Activated T-cell treated with anti-CD3 and anti-CD28 coated beads for 24 hours (primary cell): ENCODE measurements around the gene SYT5.
"Not testable (repeated sequence)": the region's sequence is repeated elsewhere in the genome, so short reads cannot be mapped to it uniquely, and the experiment has no call there.

Source experiments
- DNase-seq: peaks from one replicate; pipeline ENCODE4 v3.0.0-alpha.2; 2020; ENCODE audit warnings: low read depth

The SYT5 gene

DNA sequence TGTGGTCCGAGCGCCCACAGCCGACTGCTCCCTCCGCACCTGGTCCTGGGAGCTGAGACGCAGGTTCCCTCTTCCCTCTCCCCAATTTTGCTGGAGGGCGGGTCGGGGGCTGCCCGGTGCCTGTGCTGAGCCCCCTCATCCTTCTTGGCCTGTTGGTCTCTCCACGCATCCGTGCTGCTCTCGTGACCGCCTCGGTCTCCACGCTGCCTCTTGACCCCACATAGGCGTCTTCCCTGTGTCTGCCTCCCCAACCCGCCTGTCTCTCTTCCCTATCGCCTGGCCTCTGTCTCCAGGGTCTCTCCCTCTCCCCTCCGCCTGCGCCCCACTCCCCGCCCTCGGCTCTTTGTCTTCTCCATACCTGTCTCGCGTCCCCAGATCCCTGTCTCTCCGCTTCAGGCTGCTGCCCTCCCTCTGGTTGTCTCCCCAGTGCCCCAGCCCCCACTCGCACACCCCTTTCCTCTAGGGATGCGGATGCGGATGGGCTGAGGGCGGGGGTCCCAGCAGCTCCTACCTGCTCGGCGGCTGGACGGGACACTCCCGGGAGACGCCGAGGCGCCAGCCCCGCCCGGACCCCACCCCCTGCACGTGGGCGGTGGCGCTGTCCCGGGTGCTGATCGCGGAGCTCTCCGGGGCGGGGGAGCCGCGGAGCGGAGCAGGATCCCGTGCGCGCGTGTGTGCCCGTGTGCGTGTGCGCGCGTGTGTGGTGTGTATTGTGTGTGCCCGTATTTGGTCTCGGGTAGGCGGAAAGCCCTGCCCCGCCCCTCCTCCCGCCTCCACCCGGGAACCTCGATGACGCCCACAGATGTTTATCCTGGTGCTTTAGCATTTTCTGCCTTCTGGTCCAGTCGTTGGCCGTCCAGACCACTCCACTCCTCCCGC, at the start of gene SYT5:
SYT5 (minus strand) TSS at position 684 of the 879 bp plus-strand sequence. CDS start 1,248 bp downstream, outside the sequence.
- peak; percentile 55 for DNase-seq

DNA sequence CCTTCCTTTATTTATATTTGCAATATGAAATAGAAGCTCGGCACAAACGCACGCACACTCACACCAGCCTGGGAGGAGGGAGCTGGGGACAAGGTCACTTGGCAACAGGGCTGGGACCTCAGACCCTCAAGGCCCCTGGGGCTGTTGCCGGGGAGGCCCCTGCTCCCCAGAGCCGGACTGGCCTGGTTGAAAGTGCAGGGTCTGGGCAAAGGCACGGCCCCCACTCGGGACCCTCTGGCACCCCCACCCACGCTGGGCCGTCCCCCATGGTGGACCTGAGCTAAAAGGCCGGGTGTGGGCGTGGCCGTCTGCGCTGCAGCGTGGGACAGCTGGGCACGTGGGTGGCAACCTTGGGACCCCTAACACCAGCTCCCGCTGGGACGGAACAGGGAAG, 49.7 kb upstream of the SYT5 start:
- no peak for DNase-seq

DNA sequence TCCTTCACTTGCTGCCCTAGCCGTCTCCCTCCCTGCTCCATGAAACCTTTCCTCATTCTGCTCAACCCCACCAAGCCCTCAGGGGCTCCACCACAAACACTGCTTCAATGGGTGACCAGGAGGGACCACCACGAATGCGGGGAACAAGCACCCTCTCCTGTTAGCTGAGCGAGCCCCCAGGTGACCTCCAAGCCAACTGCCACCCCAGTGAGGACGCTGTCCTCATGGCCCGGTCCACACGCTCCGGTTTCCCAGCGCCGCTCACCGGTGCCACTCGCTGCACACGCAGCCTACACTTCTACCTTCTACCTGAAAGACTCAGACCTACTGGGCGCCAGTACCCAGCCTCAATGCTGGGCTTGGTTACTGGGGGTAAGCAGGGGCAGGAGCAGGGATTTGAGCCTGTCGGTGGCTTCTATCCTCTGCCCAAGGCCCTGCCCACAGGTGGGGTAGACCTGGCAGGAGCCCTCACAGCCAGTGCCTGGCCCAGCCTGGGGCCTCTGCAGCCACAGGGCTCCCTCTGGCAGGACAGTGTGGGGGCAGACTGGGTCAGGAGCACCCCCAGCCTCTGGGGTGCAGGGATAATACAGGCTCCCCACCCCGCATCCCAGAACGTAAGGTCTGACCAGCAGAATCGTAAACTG, 49.2 kb upstream of the SYT5 start:
- no peak for DNase-seq

DNA sequence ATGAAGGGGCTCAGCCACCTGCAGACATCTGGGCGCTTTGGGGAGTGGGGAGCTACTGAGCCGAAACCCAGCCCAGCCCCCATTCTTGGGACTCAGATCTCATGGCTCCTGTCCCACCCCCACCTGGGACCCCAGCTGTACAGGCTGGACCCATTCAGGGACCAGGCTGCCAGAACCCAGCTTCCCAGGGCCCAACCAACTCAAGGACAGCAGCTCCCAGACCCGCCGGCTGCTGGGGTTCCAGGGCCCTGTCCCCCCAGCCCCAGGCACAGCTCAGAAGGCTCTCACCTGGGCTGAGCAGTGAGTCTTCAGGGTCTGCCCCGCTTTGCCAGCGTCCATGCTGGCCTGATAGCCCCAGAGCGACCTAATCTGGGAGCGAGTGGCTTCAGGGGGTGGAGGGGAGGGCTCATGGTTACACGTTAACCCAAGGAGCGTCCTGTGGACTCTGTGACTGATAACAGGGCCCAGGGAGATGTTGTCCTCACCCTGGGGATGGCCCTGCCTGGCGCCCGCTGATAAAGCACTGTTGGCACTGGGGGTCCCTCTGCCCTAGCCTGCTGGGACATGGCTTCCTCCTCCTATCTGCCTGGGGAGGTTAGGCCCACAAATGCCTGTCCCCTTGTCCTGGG, 48.4 kb upstream of the SYT5 start, which contains the start of gene TMEM86B:
TMEM86B (minus strand) TSS at position 361 of the 629 bp plus-strand sequence; CDS start at position 339, 22 bp downstream.
- DNase-seq: no peak

DNA sequence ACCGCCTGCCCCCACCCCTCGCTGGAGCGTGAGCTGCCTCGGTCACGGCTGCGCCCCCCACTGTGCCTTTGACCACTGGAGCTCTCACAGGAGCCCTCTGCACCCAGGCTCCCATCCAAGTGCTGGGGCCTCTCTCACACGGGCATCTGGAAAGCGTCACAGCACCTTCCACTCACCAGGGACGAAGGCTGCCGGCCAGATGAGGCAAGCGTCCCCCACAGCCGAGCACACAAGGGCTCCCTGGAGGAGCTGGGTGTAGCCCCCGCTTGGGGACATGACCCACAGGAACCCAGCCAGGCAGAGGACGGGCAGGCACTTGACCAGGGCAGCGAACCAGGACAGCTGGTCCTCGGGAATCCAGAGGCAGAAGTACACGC, 47.9 kb upstream of the SYT5 start:
- no peak for DNase-seq

DNA sequence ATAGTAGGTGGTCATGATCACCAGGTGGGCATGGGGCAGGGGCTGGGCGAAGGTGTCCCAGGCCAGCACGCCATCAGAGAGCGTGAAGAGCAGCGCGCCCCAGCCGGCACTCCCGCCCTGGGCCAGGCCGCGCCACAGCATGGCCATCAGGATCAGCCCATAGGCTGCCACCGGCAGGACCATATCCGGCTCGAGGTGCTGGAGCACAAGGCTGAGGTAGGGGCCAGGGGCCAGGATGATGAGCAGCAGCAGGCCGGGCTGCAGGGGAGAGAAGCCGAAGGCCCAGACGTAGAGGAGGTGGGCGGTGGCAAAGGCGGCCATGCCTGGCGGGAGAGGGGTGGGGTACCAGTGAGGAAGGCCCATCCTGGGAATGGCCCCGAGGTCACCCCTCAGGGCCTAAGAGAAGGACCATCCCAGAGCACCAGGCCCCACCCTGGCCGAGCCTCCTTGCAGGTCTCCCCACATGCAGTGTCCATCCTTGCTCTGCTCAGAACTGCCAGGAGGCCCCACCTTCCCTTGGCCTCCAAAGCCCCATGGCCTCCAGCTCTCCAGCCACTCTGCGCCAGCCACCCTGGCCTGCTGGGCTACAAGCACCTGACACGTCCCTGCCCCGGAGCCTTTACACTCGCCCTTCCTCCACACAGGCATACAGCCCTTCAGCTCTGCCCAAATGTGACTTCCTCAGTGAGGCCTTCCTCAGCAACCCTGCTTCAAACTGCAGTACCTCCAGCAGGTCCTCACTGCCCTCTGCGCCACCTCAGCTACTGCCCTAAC, 47.3 kb upstream of the SYT5 start:
- DNase-seq: no peak

DNA sequence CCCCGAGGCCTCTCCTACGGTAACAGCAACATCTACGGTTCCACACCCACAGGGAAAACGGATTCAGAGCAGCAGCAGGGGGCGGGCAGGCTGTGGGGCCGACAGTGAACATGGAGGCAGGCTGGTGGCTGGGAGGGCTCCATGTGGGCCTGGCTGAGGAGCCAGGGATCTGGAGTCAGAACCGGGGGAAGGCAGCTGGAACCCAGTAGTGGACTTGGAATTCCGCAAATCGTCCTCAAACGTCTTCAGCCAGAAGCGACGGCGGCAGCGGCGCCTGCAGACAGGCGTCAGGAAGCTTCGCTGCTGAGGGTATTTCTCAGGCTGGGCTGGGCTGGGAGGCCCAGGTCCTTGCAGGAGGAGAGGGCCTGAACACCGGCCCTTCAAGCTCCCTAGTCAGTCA, 46.7 kb upstream of the SYT5 start:
- no peak for DNase-seq

DNA sequence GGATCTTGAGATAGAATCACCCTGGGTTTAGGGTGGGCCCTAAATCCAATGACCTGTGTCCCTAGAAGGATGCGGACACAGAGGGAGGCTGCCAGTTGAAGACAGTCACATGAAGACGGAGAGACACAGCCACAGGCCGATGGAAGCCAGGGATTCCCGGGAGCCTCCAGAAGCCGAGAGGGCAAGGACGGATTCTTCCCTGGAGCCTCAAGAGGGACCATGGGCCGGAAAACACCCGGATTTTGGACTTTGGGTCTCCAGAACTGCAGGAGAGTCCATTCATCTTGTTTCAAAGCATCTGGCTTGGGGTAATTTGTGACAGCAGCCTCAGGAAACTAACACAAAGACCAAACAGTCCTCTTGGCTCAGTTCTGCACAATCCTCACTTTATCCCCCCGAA, 46.2 kb upstream of the SYT5 start:
- no peak for DNase-seq

DNA sequence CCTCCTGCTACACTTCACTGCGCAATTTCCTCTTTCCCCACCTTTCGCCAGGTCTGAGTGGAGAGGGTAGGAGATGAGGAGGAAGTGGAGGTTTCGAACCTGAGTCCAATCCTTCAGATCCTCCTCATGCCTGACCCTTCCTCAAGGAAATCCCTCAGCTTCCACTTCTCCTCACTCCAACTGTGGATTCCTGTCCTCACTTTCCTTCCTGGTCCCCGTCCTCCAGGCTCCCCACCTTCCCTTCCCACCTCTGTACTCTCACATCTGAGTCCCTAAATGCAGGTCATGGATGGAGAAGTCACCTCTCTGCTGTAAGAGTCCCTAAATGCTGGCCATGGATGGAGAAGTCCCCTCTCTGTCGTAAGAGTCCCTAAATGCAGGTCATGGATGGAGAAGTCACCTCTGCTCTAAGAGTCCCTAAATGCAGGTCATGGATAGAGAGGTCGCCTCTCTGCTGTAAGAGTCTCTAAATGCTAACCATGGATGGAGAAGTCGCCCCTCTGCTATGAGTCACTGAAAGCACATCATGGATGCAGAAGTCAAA, 45.4 kb upstream of the SYT5 start:
- no peak for DNase-seq

DNA sequence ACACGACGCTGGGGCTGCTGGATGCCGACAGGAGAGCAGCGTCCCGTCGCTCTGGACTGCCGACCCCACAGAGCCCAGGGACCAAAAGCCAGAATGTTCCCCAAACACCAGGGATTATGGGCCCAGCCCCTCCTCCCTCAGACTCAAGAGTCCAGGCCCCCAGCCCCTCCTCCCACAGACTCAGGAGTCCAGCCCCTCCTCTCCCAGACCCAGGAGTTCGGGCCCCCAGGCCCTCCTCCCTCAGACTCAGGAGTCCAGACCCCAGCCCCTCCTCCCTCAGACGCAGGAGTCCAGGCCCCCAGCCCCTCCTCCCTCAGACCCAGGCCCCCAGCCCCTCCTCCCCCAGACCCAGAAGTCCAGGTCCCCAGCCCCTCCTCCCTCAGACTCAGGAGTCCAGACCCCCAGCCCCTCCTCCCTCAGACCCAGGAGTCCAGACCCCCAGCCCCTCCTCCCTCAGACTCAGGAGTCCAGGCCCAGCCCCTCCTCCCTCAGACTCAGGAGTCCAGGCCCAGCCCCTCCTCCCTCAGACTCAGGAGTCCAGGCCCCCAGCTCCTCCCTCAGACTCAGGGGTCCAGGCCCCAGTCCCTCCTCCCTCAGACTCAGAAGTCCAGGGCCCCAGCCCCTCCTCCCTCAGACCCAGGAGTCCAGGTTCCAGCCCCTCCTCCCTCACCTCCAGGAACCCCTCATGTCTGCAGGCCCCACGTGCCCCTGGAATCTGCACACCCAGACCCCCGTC, 44.8 kb upstream of the SYT5 start:
- not testable (repeated sequence) for DNase-seq

DNA sequence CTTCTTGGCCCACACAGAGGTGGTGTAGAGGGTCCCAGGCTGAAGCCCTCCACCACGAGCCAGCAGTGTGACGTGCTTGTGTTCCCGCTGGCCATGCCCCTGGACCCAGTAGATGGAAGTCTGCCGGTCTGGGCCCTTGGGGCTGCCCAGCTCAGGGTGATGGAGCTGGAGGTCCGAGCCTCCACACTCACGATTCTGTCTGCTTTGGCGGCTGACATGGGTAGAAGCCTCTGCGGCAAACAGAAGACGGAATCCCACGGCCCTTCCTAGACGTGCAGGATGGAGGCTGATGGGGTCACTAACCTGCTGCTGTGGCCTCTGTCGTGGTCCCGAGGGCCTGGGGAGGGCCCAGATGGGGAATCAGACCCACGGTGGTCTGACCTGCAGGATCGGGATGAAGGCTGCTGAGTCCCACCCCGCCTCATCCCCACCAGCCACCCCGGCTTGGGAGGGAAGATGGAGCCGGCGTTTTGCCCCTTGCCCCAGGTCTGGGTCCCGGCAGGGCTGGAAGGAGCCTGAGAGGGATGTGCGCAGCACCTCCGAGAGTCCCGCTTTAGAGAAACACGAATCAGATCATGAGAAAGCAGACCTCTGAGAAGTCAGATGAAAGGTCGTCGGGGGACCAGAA, 44.1 kb upstream of the SYT5 start:
- no peak for DNase-seq

DNA sequence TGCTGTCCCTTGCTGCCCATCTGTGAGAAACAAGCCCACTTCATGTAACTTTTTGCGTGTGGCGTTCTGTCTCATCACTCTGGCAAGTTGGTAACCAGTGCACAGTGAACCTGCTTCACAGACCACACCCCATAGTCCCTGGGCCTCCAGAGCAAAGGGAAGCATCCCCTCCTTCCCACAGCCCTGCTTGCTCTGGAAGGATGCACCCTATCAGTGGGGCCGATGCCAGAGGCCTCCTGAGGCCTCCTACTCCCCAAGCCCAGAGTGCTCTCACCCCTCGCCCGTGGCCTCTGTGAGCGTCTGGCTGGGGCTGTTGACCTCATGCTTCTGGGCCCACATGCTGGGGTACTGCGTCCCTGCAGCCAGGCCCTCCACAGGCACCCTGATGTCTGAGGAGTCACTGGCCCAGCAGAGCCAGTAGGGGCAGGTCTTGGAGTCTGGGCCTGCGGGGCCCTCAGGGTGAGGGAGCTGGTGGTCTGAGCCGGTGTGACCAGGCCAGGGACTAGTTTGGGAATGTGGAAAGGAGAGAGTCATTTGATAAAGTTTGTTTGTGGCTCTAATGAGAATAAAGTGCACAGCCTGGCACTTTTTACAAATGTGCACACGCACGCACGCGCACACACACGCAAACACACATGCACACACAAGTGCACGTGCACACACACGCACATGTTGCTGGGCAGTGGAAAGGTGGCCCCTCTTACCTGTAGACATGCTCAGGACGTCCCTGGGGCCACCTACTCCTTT, 43.4 kb upstream of the SYT5 start:
- no peak for DNase-seq

DNA sequence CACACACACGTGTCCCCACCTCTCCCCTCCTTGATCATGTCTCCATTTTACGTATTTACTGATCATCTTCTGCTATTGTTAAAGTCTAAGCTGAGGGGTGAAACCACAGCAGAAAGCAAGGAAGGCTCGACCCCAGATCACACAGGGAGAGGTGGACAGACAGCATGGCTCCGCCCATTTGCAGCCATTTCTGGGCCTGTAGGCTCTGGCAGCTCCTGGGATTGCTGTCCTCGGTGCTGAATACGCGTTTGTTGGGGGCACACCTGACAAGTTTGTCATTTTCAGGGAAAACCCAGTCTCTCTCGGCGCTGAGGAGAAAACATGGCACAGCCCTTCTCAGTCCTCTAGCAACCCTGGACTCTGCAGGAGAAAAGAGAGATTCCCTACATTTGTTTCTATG, 40.4 kb upstream of the SYT5 start:
- no peak for DNase-seq

DNA sequence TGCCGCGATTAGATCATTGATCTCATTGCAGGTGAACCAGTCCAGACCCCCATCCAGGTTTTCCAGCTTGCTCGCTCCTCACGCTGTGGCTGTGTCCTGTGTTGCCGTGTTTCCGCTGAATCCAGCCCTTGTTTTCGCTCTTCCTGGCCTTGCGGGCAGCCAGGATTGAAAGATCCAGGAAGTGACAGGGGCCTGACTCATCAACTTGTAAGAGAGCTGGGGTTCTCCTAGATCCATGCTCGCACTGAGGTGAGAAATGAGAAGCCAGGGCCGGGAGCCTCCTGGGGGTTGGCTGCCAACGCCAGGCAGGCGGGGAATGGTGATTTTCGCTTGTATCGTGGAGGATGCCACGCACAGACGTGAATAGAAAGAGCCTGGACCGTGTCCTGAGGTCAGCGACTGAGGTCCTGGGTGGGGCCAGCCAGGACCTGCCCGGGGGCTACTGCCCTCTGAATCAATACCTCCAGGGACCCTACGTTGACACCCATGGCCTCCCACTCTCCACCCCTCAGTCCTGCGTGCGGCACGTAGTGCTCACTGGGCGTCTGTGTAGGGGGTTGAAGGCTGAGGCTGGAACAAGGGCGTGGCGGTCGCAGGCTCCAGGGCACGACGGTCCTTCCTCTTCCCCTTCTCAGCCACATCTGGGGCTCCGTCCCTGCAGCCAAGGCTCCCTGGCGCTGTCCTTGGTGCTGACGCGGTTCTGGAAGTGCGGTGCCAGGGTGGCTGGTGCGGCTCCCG, 36.5 kb upstream of the SYT5 start:
- DNase-seq: peak; percentile 57

DNA sequence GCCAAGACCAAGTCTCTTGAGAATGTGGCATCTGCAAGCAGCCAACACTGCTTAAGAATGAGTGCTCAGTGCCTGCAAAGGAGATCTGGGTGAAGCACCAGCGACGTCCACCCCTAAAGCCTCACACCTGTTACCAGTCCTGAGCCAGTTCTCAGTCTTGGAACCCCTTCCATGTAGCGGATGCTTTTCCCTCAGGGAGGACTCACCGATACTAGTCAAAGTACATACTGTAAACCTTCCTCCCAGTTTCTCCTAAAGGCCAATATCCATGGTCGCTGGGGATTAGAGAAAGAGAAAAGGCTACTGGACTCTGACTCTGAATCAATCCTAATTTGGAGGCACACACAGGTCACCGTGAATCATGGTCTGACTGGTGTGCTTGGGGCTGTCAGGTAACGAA, 33.5 kb upstream of the SYT5 start:
- DNase-seq: no peak

DNA sequence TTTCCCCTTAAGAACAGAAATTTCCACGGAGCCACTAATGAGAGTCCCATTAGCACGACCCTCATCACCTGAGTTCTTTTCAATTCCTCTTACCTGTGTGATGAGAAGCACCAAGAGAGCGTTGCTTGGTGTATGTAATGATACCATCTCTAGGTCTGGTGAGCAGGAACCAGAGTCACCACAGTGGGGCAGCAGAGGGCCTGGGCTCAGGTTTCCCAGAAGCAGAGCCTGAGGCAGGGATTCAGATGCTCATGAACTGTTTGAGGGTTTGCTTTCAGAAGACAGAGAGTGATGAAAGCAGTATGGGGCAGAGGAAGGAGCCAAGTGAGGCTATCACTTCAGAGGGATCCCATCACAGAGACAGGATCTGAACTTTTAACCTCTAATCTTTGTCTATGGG, 32.4 kb upstream of the SYT5 start:
- peak; percentile 15 for DNase-seq

DNA sequence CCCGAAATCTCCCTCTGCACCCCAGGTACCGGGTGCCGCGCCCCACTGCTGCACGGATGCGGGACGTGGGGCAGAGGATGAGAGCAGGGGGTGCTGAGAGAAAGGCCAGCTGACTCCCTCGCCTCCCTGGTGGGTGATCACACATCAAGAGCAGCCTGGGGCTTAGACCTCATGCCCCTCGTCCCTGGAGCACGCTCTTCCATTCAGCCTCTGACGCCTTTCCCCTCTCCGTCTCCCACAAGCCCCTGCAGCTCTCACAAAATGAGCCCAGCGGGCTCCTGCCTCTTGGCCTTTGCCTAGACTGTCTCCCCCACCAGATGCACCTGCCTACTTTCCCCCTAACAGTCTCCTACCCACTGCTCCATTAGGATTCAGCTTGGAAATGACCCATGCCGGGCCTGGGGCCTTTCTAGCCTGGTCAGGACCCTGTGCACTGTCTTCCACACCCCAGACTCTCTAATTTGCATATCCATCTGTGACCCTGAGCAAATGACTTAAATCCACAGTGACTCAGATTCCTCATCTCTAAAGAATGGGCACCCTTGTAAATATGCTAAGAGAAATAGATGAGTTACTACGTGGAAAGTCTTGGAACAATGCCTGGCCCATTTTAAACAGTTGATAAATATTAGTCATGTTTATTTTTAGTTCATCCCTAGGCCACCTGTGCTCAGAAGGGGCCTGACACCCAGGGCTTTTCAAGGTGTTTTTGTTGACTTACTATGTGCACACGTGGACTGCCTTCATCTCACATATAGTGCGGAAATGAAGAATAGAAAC, 29.8 kb upstream of the SYT5 start:
- DNase-seq: no peak

DNA sequence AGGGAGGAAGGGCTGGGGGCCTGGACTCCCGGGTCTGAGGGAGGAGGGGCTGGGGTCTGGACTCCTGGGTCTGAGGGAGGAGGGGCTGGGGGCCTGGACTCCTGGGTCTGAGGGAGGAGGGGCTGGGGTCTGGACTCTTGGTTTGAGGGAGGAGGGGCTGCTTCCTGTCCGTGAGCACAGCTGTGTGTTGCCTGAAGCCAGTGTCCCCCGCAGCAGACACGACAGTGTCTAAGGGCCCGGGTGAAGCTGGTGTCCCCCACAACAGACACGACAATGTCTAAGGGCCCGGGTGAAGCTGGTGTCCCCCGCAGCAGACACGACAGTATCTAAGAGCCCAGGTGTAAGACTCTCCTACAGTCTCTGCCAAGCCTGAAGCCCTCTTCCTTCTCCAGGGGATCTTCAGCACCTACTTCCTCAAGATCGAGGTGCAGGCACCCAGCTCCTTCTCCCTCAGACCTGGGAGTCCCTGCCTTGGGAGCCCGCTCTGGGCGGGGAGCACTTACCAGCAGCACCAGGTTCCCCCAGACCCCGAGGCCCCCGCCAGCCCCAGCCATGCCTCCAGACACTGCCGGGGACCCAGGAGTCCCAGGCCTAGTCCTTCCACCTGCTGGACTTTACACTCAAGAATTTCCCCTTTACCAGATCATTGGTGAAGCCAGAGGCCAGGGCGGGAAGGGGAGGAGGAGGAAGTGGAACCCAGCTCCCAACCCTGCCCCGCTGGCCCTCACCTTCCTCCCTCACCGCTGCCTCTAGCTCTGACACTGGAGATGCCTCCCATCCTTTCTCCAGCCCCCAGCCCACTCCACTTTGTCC, 29.0 kb upstream of the SYT5 start, which contains the start of gene PTPRH:
PTPRH (minus strand) TSS at position 622 of the 813 bp plus-strand sequence; CDS start at position 554, 68 bp downstream.
- no peak for DNase-seq
